GM20000 (cell line): ENCODE results near the gene FSD1.
A peak's percentile ranks its signal among the peaks of the same experiment; 100 is the strongest.
"Not testable (repeated sequence)": the region's sequence is repeated elsewhere in the genome, so short reads cannot be mapped to it uniquely, and the experiment has no call there.

Source experiments
- DNase-seq: peaks from one replicate; pipeline ENCODE4 v3.0.0; 2012; ENCODE audit warnings: low spot score
- TF ChIP-seq, protein P1 (sequence below): IDR thresholded peaks from 2 replicates; pipeline ENCODE4 v1.5.1; 2012; ENCODE audit warnings: mild to moderate bottlenecking, control low read depth; ENCODE audit errors: extremely low read depth, missing control alignments

The FSD1 gene

DNA sequence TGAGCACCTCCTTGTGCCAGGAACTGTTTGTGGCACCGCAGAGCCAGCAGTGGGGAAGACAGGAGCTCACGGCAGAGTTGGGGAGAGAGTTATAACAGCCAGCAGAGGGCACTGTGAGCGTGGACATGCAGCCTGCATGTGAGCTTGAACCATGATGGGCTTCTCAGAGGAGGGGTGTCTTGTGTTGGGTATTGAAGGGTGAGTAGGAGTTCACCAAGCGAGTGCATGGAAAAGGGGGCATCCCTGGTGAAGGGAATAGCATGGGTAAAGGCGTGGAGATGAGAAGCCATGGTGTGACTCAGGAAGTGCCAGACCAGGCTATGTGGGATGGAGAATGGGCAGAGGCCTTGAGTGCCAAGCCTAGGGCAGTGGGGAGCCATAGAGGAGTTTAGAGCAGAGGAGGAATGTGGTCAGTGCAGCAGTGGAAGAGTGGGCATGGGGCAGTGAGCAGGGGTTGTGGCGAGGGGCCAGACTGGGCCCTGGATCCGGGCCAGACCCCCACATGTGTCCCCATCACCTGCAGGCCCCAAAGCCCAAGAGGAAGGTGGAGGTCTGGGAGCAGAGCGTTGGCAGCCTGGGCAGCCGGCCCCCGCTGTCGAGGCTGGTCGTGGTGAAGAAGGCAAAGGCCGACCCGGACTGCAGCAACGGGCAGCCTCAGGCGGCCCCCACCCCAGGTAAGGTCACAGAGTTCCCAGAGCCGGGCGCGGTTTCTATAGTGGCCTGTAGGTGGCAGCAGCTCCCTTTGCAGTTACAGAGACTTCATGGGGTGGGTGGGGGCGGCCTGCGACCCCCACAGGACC lies 37.1 kb upstream of the FSD1 start:
- TF ChIP-seq, protein P1, sequence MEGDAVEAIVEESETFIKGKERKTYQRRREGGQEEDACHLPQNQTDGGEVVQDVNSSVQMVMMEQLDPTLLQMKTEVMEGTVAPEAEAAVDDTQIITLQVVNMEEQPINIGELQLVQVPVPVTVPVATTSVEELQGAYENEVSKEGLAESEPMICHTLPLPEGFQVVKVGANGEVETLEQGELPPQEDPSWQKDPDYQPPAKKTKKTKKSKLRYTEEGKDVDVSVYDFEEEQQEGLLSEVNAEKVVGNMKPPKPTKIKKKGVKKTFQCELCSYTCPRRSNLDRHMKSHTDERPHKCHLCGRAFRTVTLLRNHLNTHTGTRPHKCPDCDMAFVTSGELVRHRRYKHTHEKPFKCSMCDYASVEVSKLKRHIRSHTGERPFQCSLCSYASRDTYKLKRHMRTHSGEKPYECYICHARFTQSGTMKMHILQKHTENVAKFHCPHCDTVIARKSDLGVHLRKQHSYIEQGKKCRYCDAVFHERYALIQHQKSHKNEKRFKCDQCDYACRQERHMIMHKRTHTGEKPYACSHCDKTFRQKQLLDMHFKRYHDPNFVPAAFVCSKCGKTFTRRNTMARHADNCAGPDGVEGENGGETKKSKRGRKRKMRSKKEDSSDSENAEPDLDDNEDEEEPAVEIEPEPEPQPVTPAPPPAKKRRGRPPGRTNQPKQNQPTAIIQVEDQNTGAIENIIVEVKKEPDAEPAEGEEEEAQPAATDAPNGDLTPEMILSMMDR: peak; percentile 55
- DNase-seq: peak; percentile 78

DNA sequence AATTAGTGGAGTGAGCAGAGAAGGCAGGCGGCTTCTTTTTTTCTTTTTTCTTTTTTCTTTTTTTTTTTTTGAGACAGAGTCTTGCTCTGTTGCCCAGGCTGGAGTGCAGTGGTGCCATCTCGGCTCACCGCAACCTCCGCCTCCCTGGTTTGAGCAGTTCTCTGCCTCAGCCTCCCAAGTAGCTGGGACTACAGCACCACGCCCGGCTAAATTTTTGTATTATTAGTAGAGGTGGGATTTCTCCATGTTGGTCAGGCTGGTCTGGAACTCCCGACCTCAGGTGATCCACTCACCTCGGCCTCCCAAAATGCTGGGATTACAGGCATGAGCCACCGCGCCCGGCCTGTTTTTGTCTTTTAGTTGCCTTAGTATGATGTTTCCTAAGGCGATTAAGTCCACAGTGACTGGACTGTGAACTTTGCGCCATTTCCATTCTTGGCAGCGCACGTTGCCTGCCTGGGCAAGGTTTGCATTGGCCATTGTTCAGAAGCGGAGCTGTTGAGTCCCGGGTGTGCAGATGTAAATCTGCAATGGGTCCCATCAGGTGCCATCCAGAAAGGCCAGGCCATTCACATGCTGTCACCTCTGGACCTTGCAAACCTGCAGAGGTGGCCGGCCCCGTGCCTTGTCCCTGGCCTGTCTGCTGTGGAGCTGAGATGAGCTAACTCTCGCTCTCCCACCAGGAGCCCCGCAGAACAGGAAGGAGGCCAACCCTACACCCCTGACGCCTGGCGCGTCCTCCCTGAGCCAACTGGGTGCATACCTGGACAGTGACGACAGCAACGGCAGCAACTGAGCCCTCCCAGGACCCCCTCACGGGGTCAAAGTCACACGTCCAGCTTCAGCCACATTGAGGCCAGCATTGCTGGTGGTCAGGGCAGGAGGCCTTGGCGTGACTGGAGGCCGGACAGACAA lies 36.2 kb upstream of the FSD1 start:
- TF ChIP-seq, protein P1: no peak

DNA sequence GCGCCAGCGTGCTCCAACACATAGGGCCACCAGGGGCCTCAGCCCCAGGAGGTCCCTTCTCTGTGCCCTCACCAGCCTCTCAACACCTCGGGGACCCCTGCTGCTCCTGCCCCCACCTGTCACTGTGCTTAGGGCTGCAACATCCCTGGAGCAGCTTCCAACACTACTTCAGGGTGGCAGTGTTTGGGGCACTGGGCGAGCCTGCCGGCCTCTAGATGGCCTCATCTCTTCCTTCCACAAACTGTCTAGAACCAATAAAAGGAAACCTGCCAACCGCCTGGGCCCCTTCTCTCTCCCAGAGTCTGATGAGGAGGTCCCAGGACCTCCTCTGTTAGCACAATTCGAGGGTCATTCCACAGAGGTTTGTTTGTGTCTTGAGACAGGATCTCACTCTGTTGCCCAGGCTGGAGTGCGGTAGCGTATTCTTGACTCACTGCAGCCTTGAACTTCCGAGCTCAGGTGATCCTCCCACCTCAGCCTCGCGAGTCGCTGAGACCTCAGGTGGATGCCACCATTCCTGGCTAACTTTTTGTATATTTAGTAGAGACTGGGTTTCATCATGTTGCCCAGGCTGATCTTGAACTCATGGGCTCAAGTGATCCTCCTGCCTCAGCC lies 35.5 kb upstream of the FSD1 start:
- TF ChIP-seq, protein P1: no peak
- no peak for DNase-seq

More for the DNA sequence above, 36.2 kb upstream of the FSD1 start:
- DNase-seq: no peak

DNA sequence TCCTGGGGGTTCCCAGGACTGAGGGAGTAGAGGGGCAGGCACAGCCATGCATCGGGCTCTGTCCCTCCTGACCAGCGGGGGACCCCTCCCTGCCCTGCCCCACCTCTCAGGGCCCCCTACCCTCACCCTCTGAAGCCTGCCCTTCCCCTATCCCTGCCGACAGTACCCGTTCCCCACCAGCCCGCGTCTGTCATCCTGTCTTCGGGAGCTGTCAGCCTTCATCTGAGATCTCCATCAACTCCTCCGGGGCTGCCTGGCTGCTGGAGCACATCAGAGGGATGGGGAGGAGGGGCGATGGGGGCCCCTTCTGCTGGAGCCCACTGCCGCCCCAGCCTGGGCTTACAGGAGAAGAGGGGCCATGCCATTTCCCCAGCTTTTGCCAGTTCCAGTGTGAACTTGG lies 31.5 kb upstream of the FSD1 start:
- no peak for DNase-seq
- TF ChIP-seq, protein P1: no peak

DNA sequence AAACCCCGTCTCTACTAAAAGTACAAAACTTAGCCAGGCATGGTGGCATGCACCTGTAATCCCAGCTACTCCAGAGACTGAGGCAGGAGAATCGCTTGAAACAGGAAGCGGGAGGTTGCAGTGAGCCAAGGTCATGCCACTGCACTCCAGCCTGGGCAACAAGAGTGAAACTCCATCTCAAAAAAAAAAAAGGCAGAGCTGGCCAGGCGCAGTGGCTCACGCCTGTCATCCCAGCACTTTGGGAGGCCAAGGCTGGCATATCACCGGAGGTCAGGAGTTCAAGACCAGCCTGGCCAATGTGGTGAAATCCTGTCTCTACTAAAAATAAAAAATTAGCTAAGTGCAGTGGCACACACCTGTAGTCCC lies 30.1 kb upstream of the FSD1 start:
- not testable (repeated sequence) for DNase-seq

DNA sequence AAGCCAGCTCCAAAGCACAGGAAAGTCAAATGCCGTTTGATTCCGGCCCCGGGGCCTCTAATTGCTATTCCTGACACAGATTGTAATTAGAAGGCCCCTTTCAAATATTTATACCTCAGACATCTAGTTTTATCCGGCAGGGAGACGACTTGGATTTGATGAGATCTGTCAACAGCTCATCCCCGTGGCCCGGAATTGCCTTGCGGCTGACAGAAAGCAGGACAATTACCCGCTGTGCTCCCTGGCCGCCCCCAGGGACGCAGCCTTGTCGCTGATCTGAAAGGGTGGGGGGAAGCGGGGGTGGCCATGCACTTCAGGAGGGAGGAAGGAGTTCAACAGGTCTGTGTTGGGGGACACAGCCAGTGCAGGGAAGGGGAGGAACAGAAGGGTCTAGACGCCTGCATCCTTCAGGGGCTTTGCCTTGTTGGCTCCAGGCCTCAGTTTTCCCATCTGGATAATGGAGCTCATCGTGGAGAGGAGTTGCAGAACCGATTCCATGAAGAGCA lies 27.2 kb upstream of the FSD1 start:
- no peak for DNase-seq
- TF ChIP-seq, protein P1: no peak

DNA sequence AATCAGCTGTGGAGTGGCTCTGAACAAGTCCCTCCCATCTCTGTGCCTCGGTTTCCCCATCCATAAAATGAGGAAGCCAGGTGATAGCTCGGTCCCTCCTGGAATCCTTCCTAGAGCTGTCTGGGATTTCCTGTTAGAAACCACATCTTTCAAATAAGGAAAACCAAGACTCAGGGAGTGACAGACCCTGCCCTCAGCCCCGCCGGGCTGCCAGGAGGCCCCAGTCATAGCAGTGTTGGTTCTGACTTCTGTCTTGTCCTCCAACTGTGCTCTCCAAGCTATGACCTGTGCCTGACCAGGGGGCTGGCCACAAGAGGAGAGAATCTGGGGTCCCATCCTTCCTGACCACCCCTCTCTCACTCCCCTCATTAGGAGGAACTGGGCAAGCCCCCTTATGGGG lies 26.4 kb upstream of the FSD1 start:
- DNase-seq: no peak
- TF ChIP-seq, protein P1: no peak
